ENCODE data around the gene C13orf46.
"Not testable (repeated sequence)": the region's sequence is repeated elsewhere in the genome, so short reads cannot be mapped to it uniquely, and the experiment has no call there.

The C13orf46 gene

DNA sequence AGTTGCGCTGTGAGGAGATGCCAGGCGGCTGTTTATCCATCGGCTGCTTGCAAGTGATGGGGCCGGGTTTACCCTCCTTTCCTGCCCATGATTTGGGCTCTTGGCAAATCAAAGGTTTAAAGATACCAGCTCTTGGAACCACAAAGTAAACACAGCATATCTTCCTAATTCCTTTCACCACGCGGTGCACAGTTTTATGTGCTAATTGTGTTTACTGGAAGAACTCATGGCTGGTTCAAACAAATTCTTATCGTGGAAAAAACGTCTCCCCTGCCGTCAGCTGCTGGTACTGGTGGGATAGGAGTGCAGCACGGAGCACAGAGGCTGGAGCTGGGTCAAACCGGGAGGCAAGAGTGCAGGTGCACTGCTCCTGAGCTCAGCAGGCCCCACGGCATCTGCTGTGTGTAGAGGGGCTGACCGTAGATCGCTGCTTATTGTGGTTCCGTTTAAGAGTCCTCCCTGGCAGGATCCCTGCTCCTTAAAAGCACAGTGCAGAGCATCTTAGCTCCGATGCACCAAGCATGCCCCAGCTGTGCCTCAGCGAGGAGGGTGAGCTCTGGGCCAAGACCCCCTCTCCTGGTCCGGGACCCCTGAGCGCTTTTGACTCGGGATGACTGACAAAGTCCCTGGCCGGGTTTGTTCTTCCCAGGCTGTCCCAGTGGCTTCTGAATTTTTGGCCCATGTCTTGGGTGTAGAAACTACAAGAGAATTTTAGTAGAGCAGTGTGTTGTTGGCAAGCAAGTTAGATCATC is 58.7 kb downstream of the C13orf46 start:
- H3K27ac Mint-ChIP-seq: no peak overlapping the region
- no peaks in the 10 kb centered on the region for H3K4me1 Mint-ChIP-seq
- H3K27me3 Mint-ChIP-seq (ENCODE audit: low read depth): peaks cover 22% of the 10 kb centered on the region
- H3K4me3 Mint-ChIP-seq: no peak overlapping the region
- peaks cover 9% of the 10 kb centered on the region for H3K9me3 Mint-ChIP-seq
- TF ChIP-seq, protein P1, sequence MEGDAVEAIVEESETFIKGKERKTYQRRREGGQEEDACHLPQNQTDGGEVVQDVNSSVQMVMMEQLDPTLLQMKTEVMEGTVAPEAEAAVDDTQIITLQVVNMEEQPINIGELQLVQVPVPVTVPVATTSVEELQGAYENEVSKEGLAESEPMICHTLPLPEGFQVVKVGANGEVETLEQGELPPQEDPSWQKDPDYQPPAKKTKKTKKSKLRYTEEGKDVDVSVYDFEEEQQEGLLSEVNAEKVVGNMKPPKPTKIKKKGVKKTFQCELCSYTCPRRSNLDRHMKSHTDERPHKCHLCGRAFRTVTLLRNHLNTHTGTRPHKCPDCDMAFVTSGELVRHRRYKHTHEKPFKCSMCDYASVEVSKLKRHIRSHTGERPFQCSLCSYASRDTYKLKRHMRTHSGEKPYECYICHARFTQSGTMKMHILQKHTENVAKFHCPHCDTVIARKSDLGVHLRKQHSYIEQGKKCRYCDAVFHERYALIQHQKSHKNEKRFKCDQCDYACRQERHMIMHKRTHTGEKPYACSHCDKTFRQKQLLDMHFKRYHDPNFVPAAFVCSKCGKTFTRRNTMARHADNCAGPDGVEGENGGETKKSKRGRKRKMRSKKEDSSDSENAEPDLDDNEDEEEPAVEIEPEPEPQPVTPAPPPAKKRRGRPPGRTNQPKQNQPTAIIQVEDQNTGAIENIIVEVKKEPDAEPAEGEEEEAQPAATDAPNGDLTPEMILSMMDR (IDR thresholded peaks at IDR 0.05; ENCODE audit: unreplicated experiment in 3 of 3): no peak
- no peaks in the 10 kb centered on the region for H3K36me3 Mint-ChIP-seq (ENCODE audit: low read depth)

DNA sequence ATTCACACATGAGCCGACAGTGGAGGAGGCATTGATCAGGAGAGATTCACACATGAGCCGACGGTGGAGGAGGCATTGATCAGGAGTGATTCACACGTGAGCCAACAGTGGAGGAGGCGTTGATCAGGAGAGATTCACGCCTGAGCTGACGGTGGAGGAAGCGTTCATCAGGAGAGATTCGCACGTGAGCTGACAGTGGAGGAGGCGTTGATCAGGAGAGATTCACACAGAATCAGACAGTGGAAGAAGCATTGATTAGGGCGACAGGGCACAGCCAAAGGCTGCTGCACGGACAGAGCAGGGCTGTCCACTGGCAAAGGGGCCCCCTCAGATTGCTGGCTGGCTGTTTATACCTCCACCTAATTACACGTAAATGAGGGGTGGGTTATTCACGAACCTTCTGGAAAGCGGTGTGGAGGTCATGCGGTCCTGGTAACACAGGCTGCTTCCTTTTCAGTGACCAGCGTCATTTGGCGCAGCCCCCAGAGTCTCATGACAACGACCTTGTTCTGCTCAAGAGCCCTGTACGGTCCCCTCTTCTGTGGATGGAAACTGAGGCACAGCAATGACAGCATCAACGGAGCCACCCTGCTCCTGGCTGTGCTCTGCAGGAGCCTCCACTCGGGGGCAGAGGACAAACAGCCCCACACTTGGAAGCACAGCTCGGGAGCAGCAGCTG is 59.4 kb downstream of the C13orf46 start:
- peaks cover 22% of the 10 kb centered on the region for H3K27me3 Mint-ChIP-seq (ENCODE audit: low read depth)
- H3K4me1 Mint-ChIP-seq: no peaks in the 10 kb centered on the region
- TF ChIP-seq, protein P1 (IDR thresholded peaks at IDR 0.05; ENCODE audit: unreplicated experiment in 3 of 3): no peak
- H3K36me3 Mint-ChIP-seq (ENCODE audit: low read depth): no peaks in the 10 kb centered on the region
- H3K4me3 Mint-ChIP-seq: no peak overlapping the region
- no peak overlapping the region for H3K27ac Mint-ChIP-seq
- H3K9me3 Mint-ChIP-seq: peaks cover 9% of the 10 kb centered on the region

DNA sequence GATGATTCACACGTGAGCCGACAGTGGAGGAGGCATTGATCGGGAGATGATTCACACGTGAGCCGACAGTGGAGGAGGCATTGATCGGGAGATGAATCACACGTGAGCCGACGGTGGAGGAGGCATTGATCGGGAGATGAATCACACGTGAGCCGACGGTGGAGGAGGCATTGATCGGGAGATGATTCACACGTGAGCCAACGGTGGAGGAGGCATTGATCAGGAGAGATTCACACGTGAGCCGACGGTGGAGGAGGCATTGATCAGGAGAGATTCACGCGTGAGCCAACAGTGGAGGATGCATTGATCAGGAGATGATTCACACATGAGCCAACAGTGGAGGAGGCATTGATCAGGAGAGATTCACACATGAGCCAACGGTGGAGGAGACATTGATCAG is 60.0 kb downstream of the C13orf46 start:
- H3K27me3 Mint-ChIP-seq (ENCODE audit: low read depth): peaks cover 22% of the 10 kb centered on the region
- H3K36me3 Mint-ChIP-seq (ENCODE audit: low read depth); H3K27ac Mint-ChIP-seq; H3K4me1 Mint-ChIP-seq; H3K4me3 Mint-ChIP-seq; H3K9me3 Mint-ChIP-seq: not testable (repeated sequence)

DNA sequence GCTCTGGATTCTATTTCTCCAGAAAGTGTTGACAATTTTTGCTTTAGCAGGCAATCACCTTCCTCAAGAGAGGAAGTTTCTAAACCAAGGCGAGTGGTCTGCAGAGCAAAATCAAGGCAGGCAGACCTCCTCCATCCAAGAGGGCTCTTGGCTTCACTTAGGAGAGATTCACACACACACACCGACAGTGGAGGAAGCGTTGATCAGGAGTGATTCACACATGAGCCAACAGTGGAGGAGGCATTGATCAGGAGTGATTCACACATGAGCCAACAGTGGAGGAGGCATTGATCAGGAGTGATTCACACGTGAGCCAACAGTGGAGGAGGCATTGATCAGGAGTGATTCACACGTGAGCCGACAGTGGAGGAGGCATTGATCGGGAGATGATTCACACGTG is 60.5 kb downstream of the C13orf46 start:
- not testable (repeated sequence) for H3K4me1 Mint-ChIP-seq
- peaks cover 22% of the 10 kb centered on the region for H3K27me3 Mint-ChIP-seq (ENCODE audit: low read depth)

DNA sequence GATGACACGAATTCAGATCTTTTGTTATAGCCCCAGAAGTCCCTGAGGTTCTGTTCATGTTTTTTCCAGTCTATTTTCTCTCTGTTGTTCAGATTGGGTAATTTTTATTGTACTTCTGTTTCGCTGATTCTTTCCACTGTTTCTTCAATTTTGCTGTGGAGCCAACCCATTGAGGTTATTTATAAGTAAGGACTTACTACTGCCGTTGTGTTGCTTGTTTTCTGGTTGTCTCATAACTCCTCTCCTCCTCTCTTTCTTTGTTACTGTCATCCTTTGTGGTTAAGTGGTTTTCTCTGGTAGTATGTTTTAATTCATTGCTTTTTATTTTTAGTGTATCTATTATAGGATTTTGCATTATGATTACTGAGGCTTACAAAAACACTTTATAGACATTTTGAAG is 61.3 kb downstream of the C13orf46 start:
- Mint-ChIP-seq H3K27me3 (ENCODE audit: low read depth) (peaks cover 22% of the 10 kb centered on the region), H3K27ac (no peak overlapping the region), H3K4me1 (peaks cover 16% of the 10 kb centered on the region), H3K9me3 (peaks cover 9% of the 10 kb centered on the region), H3K4me3 (no peak overlapping the region), H3K36me3 (ENCODE audit: low read depth) (no peaks in the 10 kb centered on the region)
- TF ChIP-seq, protein P1 (IDR thresholded peaks at IDR 0.05; ENCODE audit: unreplicated experiment in 3 of 3): no peak

More for the DNA sequence above, 60.5 kb downstream of the C13orf46 start:
- not testable (repeated sequence) for H3K4me3 Mint-ChIP-seq; H3K27ac Mint-ChIP-seq; H3K36me3 Mint-ChIP-seq (ENCODE audit: low read depth); H3K9me3 Mint-ChIP-seq

DNA sequence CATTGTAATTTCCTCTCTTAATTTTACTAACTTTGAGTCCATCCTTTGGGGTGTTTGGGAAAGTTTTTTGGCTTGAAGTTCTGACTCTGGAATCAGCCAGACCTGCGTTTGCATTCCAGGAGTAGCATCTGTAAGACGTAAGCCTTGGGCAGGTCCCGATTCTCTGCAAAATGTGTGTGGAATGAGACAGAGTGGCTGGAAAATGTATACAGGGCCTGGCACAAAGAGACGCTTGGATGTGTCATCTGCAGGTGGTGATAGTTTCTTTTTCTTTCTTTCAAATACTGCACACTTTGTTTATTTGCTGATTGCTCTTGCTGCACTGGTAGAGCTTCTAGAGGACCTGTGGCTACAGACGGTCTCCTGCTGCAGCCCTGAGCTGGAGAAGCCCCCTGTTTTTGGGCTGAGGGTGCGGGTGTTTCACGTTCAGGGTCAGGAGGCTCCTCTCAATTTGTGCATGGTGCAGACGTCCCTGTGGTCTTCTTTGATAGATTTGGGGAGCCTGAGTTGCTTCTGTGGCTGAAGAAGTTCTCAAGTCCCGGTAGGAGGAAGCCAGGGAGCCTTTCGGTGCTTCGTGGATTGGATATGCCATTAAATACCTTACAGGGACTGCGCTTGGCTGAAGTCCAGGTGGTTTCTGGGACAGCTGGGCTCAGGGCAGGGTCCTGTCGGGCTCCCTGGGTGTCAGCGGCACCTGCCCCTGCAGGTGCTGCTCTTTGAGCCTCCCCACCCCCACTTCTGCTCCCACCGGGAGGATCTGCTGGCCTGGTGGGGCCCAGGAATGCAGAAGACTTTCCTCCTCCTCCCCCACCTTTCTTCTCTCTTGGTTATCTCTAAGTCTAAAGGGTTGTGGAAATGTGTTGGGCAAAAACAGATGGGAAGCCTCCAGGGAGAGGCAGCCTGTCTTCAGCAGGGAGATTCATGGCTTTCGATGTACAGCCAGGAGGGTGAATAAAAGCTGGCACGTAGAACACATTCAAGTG is 66.0 kb downstream of the C13orf46 start:
- no peaks in the 10 kb centered on the region for H3K27me3 Mint-ChIP-seq (ENCODE audit: low read depth)
- H3K4me3 Mint-ChIP-seq: no peak overlapping the region
- H3K27ac Mint-ChIP-seq: peak overlapping the region in 1 of 3 experiments; percentile 29
- no peaks in the 10 kb centered on the region for H3K36me3 Mint-ChIP-seq (ENCODE audit: low read depth)
- peaks cover 31% of the 10 kb centered on the region for H3K4me1 Mint-ChIP-seq
- peaks cover 9% of the 10 kb centered on the region for H3K9me3 Mint-ChIP-seq
- TF ChIP-seq, protein P1 (IDR thresholded peaks at IDR 0.05; ENCODE audit: unreplicated experiment in 3 of 3): no peak
